ENCODE measurements around the gene CLCA4. TPM values are rescaled to one million over a fixed set of nuclear protein-coding genes. Genes with fewer than 3 reads are reported as not detected.

CLCA4 gene
- total and polyA plus RNA-seq, 10 of the 15 experiments (the other 5 are each of a cell fraction or from before 2014, with no cell fraction given) = 0.01 to 0.08 TPM; not detected in 8

GRCh38 chr1:86521522-86521891, 25.4 kb upstream of the CLCA4 start:
- no peaks in the 10 kb centered on the region for H3K9me3 ChIP-seq (replicated peaks; ENCODE audit: control insufficient read depth, insufficient read depth, low read length)
- CTCF ChIA-PET = interaction anchor here (0.6 kb wide), 1 partner anchor 69 kb away, joined by 3 read pairs; no protein-coding TSS in a partner anchor
- H3K36me3 ChIP-seq (ENCODE audit: control insufficient read depth in 2 of 2, insufficient read depth in 2 of 2, low read length in 1 of 2) = no peaks in the 10 kb centered on the region
- H3K27me3 ChIP-seq (replicated peaks in 1 of 2; ENCODE audit: control insufficient read depth in 2 of 2, insufficient read depth in 2 of 2, low read length in 1 of 2) = no peaks in the 10 kb centered on the region
- WGBS (ENCODE audit: insufficient coverage, insufficient replicate concordance, low lambda C conversion rate, missing lambda C conversion rate) = 19% methylated on average over 2 of the region's 2 CpGs
- intact Hi-C loops (cut with micrococcal nuclease; ENCODE audit: unreplicated experiment) (no loop called here), in situ Hi-C loops (cut with MboI) (loop anchor here (25.0 kb wide), 1 partner anchor 566 kb away; no protein-coding TSS in a partner anchor)
- RAD21 ChIA-PET (ENCODE audit: unreplicated experiment) = no interaction called here
- no peak overlapping the region for H3K4me3 ChIP-seq
- H4K20me1 ChIP-seq (ENCODE audit: control insufficient read depth, insufficient read depth) = no peaks in the 10 kb centered on the region
- H2AFZ ChIP-seq (ENCODE audit: control insufficient read depth, low read depth, low read length) = no peak overlapping the region
- FAIRE-seq (no peak), DNase-seq (ENCODE audit: low read depth, low spot score) (no peak), ATAC-seq (no peak)
- SMC1A ChIA-PET (ENCODE audit: uncharacterized antibody, unreplicated experiment) = no interaction called here
- no peaks in the 10 kb centered on the region for H3K4me1 ChIP-seq (ENCODE audit: control insufficient read depth, insufficient read depth, low read length)
- H3K9ac ChIP-seq (ENCODE audit: control insufficient read depth, insufficient read depth, low read length) = no peak overlapping the region
- H3K27ac ChIP-seq (ENCODE audit: control insufficient read depth, insufficient read depth) = no peak overlapping the region
- H3K4me2 ChIP-seq (ENCODE audit: control insufficient read depth, insufficient read depth) = no peak overlapping the region
- BruUV-seq (replicated peaks) = no TSS peak
- no peaks in the 10 kb centered on the region for H3K79me2 ChIP-seq (ENCODE audit: control insufficient read depth, insufficient read depth, low read length)
- POLR2A ChIA-PET = no interaction called here
- no peak for TF ChIP-seq RAD51 (IDR thresholded peaks at IDR 0.05)
- TF ChIP-seq ZBTB4 (CRISPR knock-in tag; IDR thresholded peaks at IDR 0.05) = no peak
- no peak for TF ChIP-seq TARDBP (IDR thresholded peaks at IDR 0.05; ENCODE audit: borderline replicate concordance)
- no peak for TF ChIP-seq BCLAF1 (IDR thresholded peaks at IDR 0.05)
- TF ChIP-seq ZBTB33 (IDR thresholded peaks at IDR 0.05) = no peak
- no peak for TF ChIP-seq NBN (IDR thresholded peaks at IDR 0.05)
- TF ChIP-seq ELK1 (IDR thresholded peaks at IDR 0.05; ENCODE audit: low read depth, low read length) = no peak
- TF ChIP-seq MAX (IDR thresholded peaks at IDR 0.05; ENCODE audit: low read depth, low read length) = no peak
- no peak for TF ChIP-seq RELB (IDR thresholded peaks at IDR 0.05; ENCODE audit: low read depth)
- no peak for TF ChIP-seq KDM1A (IDR thresholded peaks at IDR 0.05; ENCODE audit: borderline replicate concordance)
- TF ChIP-seq STAT3 (IDR thresholded peaks at IDR 0.05; ENCODE audit: low read depth, low read length) = no peak
- TF ChIP-seq SMC3 (IDR thresholded peaks at IDR 0.05; ENCODE audit: borderline replicate concordance, low read length) = no peak

Measured in GM12878 (cell line).